Hepatic stellate cell (primary cell): ENCODE results near the gene GTF2H4.
"Not testable (repeated sequence)": the region's sequence is repeated elsewhere in the genome, so short reads cannot be mapped to it uniquely, and the experiment has no call there.

Source experiments
- DNase-seq: peaks from one replicate; pipeline ENCODE4 v3.0.0; 2011; ENCODE audit warnings: low spot score

The GTF2H4 gene

DNA sequence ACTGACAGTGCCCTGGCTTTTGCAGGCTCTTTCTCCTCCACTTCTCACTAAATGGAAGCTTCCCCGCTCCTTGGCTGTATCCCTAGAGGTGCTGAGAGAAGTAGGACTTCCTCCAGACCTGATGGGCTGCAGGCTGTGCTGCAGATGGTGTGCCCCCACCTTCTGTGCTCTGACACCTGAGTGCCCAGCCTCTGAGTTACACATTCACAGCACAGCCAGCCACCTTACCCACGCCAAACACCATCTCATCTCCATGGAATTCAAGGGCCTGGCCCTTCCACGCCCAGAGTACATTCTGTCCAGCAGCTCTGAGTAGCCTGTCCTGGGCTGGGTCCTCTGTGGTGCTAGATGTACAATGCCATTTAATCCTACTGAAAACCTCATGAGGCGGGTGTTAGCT is 18.6 kb downstream of the GTF2H4 start:
- no peak for DNase-seq

DNA sequence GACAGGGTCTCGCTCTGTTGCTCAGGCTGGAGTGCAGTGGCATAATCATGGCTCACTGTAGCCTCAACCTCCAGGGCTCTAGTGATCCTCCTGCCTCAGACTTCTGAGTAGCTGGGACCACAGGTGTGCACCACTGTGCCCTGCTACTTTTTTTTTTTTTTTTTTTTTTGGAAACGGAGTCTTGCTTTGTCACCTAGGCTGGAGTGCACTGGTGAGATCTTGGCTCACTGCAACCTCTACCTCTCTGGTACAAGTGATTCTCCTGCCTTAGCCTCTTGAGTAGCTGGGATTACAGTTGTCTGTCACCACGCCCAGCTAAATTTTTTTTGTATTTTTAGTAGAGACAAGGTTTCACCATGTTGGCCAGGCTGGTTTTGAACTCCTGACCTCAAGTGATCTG is 19.1 kb downstream of the GTF2H4 start:
- not testable (repeated sequence) for DNase-seq

DNA sequence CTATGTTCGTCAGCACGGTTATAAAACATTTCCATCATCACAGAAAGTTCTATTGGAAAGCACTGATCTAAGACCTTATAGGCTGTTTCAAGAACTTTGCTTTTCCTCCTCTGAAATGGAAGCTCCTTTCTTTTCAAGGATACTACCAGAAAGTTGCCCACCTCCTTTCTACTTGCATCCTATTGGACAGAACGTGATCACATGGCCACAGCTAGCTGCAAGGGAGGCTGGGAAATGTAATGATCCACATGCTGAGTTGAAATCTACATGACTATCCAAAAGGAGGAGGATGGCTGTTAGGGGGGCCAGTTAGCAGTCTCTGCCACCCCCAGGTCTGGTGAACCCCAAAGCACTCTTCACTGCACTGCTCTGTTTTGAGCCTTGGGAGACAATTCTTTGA is 20.7 kb downstream of the GTF2H4 start:
- DNase-seq = no peak

DNA sequence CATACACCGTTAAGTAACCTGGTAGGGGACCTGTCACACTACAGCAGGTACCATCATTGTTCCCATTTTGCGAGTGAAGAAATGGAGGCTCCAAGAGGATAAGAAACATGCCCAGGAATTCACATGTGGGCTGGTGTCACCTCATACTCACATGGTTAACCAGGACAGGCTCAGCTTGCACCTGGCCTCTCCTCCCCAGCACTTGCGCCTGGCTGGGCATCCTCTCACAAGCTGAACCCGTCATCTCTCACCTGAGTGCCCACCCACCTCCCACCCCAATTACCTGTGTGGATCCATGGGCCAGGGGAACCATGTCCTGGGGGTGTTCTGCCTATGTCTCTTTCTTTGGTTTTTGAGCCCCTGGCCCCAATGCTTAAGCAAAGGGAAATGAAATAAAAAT is 22.5 kb downstream of the GTF2H4 start:
- DNase-seq = no peak

DNA sequence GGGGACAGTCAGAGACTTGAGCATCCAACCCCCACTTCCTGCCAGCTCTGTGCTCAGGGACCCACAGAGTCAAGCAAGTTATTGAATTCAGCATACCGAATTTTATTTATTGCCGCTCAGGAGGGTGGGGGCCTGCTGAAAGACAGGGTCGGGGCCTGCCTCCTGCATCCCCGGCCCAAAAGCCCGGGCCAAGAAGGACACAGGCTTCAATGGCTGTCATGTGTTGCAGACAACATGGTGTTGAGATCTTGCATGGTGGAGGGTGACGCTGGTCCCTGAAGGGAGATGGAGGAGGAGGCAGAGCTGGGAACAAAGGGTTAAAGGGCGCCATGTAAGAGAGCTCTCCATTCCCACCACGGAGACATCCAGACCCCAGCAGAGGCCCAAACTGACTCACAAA is 23.3 kb downstream of the GTF2H4 start:
- DNase-seq = no peak

DNA sequence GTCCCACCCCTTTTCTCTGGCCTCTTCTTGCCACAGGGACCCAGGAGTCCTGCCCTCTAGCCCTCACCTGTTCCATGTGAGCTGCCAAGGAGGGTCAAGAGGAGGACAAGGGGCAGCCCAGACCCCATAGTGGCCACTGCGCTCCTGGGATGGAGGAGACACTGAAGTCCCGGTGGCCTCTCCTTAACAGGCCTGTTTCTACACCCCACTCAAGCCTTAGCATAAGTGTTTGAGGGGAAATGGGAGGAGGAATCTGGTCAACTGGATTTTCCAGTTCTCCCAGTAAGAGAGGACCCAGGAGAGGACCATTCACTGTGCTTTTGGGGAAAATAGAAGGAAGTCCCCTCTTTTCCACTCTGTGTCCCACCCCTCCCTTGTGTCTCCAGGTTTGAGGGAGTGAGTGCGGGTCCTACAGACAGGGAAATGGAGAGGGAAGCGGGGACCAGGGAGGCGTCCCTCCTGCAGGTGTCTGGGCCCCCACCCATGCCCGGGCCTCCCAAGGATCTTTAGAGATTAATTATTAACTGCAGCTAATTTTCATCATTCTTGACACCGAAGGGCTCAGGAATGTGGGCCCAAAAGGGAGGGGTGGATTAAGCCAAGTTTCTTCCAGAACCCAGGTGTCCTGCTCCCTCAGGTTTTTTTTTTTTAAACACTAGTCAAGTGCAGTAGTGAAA is 24.1 kb downstream of the GTF2H4 start, which contains the start of gene SFTA2:
TSS of gene SFTA2 (minus strand) at position 202 of the 677 bp plus-strand sequence. CDS start at position 128, 74 bp downstream.
- DNase-seq = no peak

DNA sequence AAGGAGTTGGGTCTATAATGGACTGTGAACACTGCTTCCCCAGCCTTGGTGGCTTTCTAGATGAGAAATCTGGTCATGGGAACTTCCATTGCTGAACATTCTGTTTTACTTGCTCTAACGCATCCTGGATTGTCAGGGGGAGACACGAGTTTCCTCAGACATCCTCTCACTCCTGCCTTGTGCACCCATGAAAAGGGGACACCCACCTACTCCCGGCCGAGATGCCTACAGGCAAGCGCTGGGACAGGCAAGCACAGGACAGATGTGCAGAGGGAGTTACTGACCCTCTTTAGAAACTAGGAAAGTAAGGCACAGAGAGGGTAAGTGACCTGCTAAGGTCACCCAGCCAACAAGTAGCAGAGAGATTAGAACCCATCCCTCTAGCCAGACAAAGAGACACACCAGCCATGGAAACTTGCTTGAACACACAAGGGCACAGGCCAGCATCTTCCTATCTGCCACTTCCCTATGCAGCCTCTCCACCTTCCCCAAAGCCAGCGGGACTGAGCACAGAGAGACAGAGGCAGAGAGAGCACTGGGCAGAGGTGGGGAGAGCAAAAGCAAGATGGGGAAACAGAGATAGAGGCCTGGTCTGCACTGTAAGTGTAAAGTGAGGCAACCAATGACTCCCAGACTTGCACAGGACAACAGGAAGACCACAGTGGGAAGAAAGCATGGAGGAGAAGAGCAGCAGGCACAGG is 24.8 kb downstream of the GTF2H4 start:
- no peak for DNase-seq

DNA sequence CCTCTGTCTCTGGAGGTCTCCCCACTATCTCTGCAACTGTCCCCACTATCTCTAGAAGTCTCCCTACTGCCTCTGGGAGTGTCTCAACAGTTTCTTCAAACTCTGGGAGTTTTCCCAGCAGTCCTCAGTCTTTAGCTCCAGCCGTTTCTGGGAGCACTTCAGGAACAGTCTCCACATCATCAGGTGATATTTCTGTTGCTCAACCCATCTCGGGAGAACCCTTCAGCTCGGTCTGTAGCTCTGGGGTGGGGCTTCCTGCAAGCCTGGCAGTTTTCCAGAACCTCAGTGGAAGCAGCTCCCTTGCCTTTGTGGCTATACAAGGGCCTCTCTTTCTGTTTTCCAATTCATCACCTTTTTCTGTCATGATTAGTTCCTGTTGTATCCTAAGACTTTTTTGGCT is 27.0 kb downstream of the GTF2H4 start:
- DNase-seq = no peak

DNA sequence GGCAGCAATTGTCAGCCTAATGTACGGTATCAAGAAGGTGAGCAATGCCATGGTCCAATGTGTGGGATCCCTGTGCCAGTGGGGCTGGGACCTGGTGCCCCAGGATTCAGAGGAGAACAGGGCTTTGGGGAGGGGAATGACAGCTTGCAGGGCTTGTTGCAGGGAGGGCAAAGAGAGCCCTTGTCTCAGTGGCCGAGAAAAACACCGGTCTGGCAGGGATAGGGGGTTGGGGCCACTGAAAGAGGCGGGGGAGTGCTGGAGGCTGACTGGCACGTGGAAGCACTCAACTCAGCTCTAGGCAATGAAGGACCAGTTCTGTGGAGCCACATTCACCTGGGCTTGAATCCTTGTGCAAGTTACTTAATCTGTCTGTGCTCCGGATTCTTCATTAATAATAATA is 29.3 kb downstream of the GTF2H4 start:
- no peak for DNase-seq

DNA sequence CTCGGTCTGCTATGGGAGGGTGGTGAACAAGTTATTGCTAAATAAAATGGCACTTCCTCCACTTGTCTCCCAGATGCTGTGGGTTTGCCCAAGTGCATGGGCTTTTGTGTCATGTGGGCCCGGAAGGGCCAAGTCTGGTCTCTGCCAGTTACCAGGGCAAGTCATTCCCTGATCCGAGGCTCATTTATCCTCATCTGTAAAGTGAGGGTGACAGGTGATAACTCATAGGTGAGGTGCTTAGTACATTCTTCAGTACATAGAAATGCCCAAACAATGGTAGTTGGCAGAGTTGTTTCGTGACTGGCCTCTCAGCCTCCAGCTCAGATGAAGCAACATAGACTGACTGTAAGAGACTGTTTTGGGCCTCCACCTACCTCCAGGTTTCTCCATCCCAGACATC is 30.7 kb downstream of the GTF2H4 start:
- no peak for DNase-seq

DNA sequence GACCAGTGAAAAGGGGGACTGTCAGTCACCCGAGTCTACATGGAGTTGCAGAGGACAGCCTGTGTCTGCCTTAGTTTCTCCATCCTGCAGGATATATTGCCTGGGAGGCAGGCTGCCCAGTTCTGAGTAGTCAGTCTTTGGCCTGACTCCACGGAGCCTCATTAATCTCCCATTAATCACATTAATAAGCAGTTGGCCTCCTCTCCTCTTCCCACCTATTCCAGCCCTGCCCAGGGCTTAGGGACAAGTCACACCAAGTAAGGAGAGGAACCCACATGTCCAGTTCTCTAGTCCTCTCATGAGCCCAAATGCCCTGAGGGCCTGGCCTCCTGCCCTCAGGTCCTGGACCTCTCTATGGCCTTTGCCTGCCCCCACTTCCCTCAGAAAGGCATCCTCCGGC is 31.5 kb downstream of the GTF2H4 start:
- no peak for DNase-seq

DNA sequence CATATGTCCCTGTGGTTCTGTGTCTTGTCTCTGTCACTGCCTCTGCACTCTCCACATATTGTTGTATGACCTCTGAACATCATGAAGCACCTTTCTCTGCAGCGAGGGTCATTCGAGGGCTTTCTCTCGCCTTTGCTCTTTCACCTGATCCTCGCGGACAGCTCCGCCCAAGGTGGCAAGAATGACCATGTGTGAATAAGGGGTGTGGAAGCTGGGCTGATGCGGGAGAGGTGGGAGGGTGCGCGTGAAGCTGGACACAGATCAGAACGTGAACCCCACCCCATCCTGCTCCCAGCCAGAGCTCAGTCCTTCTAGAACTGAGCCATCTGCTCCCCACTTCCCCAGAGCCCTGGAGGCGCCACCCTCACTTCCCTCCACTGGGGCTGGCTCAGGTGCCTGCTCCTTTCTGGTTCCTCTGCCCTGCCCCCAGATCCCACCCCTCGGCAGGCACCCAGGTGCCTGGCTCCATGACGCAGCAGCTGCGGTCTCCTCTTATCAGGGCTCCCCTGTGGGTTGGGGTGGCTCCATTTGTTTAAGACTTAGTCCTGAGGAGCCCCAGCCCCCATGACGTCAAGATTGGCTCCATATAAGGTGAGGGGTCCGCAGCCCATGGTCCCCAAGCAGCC is 32.5 kb downstream of the GTF2H4 start, which contains the start of gene MUCL3:
TSS of gene MUCL3 (plus strand) at position 613 of the 626 bp plus-strand sequence. CDS start 27 bp downstream, outside the sequence.
- no peak for DNase-seq

DNA sequence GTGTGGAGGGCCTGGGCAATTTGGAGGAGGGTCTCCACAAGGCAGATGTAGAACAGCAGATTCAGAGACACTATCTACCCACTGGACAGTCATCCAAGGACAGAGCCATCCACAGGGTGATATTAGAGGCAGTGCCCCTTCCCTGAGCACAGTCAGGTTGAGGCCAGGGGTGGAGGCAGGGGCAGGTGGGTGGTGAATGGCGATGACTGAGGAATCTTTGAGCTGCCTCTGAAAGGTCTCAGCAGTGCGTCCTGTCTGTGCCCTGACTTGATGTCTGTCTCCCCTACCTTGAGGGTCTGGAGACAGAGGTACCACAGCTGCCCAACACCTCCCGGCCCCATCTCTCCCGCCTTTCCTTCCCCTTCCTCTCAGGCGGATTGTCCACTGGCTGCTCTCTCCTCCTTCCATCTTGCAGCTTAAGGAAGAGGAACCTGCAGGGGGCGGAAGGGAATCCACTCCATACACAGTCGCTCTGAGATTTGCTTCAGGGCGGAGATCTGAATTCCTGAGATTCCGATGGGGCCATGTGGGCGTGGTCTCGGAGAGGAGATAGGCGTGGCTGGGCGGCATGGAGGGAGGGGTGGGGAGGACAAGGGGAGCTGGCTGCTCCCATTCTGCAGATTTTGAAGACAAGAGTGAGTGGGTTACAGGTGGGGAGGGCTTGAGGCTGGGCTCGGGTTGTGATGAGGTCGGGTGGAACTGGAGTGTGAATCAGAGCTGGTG is 34.5 kb downstream of the GTF2H4 start:
- peak; percentile 94 for DNase-seq

DNA sequence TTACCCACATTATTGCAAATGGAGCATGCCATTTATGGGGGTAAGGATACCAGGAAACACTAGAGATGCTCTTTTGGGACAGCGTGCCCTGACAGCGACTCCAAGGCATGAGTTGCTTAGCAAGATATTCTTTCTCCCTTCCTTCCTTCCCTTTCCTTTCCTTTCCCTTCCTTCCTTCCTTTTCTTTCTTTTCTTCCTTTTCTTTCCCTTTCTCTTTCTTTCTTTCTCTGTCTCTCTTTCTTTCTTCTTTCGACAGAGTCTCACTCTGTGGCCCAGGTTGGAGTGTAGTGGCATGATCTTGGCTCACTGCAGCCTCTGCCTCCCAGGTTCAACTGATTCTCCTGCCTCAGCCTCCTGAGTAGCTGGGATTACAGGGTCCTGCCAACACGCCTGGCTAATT is 36.0 kb downstream of the GTF2H4 start:
- DNase-seq = no peak

DNA sequence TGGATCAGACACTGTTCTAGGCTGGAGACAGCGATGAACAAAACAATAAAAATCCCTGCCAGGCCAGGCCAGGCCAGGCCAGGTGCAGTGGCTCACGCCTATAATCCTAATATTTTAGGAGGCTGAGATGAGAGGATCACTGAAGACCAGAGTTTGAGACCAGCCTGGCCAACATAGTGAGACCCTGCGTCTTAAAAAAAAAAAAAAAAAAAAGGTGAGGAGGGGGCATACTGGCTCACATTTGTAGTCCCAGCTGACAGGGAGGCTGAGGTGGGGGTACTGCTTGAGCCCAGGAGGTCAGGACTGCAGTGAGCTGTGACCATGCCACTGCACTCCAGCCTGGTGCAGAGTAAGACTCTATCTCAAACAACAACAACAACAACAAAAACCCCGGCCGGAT is 37.3 kb downstream of the GTF2H4 start:
- no peak for DNase-seq

DNA sequence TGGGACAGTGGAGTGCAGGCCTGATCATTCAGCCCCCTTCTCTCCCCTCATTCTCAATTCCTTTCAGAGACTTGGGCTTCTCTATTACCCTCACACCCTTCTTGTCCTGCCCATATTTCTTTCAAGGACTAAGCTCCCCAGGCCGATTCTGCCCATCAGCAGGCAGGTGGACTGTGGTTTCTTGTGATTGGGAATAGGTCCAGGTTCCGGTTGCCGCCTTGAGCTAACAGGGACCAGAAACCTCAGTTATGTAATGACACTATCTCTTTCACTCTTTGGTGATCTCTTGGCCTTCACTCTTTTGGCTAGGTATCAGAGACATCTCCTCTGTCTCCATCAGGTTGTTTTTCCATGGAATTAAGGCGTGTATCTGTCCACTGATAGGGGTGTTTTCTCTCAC is 39.2 kb downstream of the GTF2H4 start:
- DNase-seq = no peak

DNA sequence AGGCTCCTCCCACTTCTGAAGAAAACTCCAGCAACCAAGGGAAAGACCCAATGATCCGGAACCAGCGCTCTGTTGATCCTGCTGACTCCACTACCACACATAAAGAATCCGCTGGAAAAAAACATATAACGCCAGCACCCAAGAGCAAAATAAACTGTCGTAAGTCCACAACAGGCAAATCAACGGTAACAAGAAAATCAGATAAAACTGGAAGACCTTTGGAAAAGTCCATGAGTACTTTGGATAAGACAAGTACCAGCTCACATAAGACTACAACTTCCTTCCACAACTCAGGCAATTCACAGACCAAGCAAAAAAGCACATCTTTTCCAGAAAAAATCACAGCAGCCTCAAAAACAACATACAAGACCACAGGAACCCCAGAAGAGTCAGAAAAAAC is 40.8 kb downstream of the GTF2H4 start:
- no peak for DNase-seq

DNA sequence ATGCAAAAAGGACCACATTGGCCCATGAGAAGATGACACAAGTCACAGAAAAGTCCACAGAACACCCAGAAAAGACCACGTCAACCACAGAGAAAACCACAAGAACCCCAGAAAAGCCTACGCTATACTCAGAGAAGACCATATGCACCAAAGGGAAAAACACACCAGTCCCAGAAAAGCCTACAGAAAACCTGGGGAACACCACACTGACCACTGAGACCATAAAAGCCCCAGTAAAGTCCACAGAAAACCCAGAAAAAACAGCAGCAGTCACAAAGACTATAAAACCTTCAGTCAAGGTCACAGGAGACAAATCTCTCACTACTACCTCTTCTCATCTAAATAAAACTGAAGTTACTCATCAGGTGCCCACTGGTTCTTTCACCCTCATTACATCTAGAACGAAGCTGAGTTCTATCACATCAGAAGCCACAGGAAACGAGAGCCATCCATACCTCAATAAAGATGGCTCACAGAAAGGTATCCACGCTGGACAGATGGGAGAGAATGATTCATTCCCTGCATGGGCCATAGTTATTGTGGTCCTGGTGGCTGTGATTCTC is 44.0 kb downstream of the GTF2H4 start:
- no peak for DNase-seq

DNA sequence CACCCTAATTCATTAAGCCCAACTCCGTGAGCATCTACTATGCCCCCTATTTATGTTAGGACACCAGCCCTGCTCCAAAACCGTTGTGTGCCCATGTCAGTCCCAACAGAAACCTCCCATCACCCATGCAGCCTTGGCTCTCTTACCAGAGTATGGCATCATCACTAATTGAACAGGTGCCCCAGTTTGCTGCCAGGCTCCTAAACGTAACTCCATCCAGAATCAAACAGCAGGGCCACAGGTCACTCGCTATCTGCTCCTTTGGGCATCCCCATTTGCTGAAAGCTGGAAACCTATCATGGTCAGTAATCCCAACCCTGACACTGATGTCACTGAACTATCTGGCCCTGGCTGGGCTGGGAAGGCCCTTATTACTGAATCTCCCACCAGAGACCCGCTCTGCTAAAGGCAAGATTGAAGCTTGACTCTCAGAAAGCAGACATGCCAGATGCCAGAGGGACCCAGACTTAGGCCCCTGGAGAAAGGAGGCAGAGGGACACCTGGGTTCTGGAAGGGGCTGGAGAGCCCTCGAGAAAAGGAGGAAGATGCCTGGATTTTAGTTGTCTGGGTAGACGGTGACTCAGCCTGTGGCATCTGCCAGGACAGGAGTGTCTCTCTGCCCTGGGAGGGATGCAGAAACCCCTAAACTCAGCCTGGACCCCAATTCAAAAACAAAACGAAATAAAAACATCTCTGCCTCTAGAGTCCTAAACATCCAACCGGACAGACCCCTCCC is 46.8 kb downstream of the GTF2H4 start:
- no peak for DNase-seq

DNA sequence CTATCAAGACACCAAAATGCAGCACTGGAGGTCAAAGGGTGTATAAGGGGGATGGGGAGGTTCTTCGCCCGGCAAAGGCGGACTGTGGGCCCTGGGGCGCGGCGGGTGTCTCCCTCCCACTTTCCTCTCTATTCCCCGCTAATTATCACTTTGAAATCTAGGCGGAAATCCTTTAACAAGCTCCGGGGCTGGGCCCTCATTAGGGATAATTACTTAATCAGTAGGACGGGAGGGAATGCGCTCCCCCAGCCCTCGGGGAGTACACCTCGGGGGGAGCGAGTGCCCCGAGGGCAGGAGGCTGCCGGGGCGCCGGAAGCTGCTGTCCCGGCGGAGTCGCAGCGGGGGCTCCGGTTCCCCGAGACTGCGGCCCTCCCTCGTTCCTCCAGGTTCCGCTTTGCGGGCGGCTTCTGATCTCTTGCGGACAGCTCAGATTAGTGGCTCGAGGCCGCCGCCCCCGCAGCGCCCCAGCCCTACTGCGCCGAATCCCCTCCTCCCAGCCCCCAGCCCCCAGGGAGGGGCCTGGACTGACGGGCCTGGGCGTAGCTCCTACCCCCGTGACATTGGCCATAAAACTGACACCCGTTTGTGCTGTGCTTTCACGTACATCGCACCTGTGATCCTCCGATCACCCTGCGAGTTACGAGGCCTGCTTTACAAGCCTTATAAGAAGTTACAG is 47.5 kb downstream of the GTF2H4 start:
- DNase-seq = peak; percentile 59

DNA sequence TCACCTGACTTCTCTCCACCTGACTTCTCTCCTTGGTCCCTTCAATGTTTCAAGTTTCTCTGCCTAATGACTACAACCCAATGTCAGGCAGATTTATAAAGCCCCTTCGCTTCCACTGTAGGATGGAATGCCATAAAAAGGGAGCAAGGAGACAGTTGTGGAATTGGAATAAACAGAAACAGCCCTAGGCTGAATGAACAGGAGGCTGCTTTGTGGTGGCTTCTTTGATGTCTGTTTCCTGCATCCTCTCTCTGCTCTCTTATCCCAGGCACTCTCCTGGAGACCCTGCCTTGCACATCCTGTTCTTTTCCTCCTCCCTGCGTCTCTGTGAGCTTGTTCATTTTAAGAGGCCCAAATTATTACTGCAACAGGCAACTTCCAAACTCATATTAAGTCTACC is 49.7 kb downstream of the GTF2H4 start:
- DNase-seq = no peak
